Measurements from ENCODE around the gene WIPF2.

WIPF2 gene

DNA sequence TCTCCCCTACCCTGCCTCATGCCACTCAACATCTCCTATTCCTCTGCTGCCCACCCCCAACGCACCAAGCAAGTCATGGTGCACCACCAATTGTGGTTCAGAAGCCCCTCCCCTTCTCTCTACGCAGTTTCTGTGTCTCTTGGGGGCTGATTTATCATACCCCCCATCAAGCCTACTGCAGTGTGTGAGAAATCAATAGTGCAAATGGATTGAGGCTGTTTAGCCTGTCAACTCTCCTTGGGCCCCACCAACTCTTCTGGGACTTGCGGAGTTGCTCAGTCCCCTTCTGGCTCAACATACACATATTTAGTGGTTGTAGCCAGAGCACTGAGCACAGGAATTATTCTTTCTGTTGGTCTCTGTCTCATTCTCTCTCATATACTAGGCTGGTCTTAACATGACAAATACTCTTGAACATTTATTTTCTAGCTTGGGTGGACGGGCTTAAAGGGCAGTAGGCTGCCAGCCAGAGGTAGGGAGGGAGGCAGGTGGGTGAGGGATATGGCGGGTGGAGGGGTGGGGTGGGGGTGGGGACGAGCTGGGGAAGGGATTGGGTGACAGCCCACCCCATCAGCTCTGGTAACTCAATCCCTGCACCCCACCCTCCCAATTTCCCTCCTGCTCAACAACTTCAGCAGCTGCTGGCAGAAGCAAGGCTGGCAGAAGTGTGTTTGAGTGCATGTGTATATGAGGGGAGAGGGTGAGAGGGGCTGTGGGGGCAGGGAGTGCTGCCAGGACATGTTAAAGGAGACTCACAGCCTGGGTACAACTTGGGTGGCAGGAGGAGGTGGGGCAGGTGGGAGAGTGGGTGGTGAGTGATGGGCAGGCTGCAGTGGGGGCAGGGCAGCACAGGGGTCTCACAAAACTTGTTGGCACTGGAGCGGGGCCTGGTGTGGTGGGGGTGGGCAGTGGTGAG, 94.8 kb downstream of the WIPF2 start:
- DNase-seq (ENCODE audit: low read depth, low spot score) = no peak

GRCh38 chr17:40314584-40314956, 95.5 kb downstream of the WIPF2 start:
- DNase-seq (ENCODE audit: low read depth, low spot score) = no peak

GRCh38 chr17:40315206-40315605, 96.1 kb downstream of the WIPF2 start:
- no peak for DNase-seq (ENCODE audit: low read depth, low spot score)

- no peak for DNase-seq (ENCODE audit: low read depth, low spot score)
These were observed 96.8 kb downstream of the WIPF2 start for GRCh38 chr17:40315678-40316570.

DNA sequence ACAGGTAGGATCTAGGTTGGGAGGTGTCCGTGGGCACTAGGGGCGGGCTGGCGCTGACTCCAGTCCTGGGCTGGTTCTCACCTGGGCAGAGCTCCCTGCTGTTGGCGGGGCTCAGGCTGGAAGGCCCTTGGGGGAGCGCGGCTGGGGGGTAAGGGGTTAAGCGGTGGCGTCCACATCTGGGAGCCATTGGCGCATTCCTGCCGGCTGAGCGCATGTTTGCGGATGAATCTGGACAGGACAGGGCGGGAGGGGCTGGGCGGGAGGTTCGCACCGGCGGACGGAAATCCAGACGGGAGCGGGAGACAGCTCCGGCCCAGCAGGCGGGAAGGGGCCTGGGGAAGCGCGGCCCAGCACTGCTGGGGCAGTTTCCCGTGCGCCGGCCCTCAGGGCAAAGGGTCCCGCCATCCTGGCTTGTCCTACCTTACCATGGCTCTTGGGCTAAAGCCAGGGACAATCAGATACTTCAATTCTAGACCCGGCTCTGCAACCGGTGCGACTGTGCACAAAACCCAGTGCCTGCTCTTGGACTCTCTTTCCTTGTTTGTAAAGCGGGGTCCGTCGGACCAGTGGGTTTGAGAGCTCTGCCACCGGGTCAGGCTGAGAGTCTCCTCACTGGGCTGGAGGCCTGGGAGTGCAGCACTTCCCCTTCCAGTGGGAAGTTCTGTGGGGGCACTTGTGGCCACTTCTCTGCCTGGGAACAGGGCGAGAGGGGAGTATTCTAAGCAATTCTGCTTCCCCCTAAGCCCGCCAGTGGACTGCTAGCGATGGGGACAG, 97.7 kb downstream of the WIPF2 start:
- DNase-seq (ENCODE audit: low read depth, low spot score) = peak; percentile 86

DNA sequence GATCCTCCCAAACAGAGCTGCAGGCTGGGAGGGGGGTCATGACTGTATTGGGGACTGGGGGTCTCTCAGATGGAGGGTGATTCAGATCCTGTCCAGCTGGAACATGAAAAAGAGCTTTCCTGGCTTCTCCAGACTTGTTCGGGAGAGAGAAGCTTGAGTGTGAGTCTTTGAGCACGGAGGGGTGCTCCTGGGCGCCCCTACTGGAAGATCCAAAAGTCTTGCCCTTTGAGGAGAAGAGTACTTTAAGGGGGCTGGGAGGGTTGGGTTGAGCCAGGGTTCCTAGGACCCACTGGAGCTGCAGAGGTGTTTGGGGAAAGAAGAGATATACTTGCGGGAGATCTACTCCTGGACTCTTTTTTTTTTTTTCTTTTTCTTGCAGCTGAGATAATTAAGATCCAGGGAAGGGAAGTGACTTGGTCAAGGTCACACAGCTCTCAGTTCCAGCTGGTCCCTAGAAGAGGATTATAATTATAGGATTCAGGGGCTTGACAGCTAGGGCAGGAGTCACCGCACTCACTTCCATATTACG, 98.3 kb downstream of the WIPF2 start:
- DNase-seq (ENCODE audit: low read depth, low spot score) = peak; percentile 69

- peak; percentile 96 for DNase-seq (ENCODE audit: low read depth, low spot score)
These were observed 99.1 kb downstream of the WIPF2 start for GRCh38 chr17:40317880-40318829.

DNA sequence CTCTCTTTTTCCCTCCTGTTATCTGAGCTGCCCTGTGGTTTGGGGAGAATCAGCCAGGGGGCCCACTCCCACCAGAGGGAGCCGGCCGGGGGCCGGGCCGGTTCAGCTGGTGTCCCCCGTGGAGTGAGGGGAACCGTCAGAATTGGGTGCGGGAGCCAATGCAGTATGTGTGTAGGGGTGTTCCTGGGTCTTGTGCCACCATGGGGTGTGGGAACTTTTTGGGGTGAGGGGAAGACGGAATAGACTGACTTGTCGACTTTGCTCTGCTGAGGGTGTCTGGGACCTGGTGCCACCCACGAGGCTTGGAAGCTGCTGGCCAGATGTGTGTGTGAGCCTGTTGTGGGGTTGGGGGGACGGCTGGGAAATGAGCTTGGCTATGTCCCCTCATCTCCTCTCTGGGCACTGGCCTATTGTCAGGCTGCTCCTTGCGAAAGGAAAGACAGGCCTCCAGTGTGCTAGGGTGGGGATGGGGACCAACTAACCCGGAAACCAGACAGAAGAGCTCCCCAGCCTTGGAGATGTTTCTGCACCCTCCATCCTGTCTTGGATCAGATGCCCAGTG, 99.8 kb downstream of the WIPF2 start:
- DNase-seq (ENCODE audit: low read depth, low spot score) = no peak

DNA sequence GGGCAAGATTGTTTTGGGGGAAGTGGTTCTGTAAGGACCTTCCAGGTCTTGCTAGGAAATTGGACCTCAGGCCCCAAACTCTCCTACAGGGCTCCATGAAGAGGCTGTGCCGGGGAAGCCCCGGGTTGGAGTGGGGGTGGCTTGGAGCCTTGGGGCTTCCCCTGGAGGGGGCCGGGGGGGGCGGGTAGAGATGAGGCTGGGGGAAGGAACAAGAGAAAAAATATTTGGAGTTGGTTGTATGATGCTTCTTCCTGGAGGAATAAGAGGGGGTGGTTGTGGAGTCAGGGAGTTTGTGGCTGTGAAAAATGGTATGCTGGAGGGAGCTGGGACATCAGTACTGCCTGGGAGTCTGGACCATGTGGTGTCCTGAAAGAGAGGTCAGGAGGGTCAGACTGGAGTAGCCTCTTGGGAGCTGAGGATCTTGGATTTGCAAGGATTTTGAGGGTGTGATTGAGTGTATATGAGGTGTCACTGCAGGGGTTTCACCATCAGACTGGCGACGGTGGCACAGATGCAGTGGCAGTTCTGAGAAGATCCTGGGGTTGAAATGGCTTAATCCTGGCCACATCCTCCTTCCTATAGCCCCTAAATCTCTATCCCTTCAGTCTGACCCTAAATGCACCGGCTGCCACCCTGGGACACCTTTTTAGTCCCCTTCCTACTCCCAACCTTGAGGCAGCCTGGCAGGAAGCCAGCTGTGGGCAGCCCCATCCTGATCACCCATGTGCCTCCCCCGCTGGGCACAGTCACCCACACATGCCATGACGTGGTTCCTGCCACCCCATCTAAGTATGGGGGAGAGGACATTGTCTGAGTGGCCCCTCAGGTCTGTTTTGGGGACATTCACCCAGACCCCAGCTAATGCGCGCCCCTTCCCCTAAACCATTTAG, 100.8 kb downstream of the WIPF2 start:
- no peak for DNase-seq (ENCODE audit: low read depth, low spot score)

GRCh38 chr17:40320756-40321523, 101.8 kb downstream of the WIPF2 start:
- no peak for DNase-seq (ENCODE audit: low read depth, low spot score)

GRCh38 chr17:40321524-40321929, 102.4 kb downstream of the WIPF2 start:
- no peak for DNase-seq (ENCODE audit: low read depth, low spot score)

DNA sequence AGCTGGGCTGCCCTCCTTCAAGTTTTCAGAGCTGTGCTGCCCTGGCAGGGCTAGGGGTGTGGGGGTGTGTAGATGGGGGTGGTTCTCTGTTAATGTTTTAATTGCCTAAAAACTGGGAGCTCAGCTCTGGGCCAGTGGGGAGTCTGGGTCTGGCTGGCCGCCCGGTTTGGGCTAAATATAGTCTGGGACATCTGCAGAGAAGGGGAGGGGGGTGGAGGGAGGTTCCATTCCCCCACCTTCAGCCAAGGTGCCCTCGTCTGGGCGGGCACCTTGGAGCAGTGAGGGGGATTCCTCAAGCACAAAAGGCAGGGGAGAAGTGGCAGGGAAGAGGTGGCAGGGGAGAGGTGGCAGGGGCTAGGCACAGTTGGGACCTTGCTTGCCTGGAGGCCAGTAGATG, 102.9 kb downstream of the WIPF2 start:
- DNase-seq (ENCODE audit: low read depth, low spot score) = no peak

DNA sequence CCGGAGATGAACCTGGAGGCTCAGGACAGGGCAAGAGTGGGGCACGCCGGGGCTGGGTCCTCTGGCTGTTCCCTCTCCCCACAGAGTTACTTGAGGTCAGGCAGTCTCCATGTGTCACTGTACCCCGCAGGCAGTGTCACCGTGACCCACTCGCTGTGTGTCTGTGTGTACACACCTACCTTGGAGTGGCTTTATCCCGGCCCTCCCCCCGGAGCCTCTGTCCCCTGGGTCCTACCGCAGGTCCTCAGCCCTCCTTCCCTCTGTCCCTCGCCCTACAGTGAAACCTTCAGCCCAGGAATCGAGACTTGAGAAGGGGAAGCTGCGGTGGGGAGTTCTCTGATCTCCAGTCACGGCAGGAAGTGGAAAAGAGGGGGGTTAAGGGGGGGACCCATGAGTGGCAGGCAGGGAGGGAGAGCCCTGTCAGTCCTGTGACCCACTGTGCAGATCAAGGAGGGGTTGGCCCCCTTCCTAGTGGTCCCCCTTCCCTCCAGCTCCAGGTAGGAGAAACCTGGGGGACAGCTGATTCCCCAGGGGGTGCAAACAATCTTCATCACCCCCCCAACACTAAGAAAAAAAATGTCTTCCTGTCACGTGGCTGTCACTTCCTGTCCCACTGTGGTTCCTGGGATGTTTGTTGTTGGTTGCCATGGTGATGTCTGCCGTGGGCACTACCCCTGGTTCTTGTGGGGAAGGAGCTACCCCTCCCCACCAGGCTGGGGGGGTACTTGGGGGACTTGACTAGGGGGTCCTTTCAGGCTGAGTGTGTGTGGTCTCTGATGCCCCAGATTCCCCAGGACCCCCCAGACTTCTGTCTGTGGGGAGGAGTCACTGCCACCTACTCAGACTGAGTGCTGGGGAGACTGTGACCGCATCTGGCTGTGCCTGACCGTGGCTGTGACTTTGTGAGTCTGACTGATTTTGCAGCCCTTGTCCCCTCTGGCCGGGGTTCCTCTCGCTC, 103.5 kb downstream of the WIPF2 start:
- peak; percentile 24 for DNase-seq (ENCODE audit: low read depth, low spot score)

DNA sequence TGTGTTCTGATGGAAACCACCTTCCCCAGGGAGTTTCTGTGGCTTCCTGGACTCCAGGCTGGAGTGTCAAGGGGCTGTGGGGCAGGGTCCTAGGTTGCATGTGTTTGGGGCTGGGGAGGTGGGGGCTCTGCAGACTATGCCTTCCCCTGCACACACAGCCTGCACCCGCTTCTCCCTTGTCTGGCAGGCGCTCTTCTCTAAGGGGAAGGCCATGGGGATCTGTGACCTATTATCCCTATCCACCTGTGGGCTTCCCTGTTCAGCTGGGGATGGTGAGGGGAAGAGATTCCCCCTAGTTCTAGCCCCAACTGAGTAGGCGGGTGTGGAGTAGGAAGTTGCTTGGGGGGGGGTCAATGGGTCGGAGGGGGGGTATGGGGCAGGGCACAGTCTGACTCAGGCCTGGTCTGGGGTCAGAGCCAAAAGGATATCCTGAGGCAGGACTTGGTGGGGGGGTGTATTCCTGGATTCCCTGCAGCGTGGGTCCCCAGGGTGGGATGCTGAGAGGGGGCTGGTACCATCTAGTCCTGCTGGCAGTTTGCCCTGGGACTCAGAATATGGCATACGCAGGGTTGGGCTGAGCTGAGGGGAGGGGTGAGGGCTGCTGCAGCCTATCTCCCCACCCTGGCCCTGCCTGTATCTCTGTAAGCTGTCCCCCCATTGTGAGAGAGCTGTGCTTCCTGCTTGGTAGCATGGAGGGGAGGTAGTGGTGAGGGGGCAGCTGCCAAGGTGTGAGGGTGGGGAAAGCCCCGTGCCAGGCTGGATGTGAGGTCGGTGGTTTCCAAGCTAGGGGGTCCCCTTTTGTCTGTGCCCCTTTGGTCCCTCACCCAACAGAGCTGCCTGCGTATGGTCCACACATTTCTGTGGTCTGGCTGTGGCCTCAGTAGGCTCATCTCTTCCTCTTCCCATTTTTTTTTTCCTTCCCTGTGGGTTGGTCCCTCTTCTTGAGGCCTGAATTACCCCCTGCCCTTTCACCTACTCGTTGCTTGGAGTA, 104.6 kb downstream of the WIPF2 start:
- DNase-seq (ENCODE audit: low read depth, low spot score) = no peak

- DNase-seq (ENCODE audit: low read depth, low spot score) = no peak
These were observed 106.3 kb downstream of the WIPF2 start for GRCh38 chr17:40325156-40326013.

All from ELF-1 (cell line).